HepG2 (cell line): Measurements from ENCODE around the gene GATAD2B. TPM values are rescaled to one million over a fixed set of nuclear protein-coding genes. Genes with fewer than 3 reads are reported as not detected.

Experiments used
- ARID2 ChIP-seq: sonication (generic); formaldehyde crosslinking; IDR thresholded peaks from 2 replicates; pipeline ENCODE4 v1.8.1; 2022; ENCODE audit warnings: mild to moderate bottlenecking, missing genetic modification reagents, borderline replicate concordance
- DRAP1 ChIP-seq: IDR thresholded peaks from 2 replicates; pipeline ENCODE4 v1.6.1; 2016; ENCODE audit warnings: missing genetic modification reagents, missing compliant biosample characterization
- JUND ChIP-seq: sonication (generic); formaldehyde crosslinking; IDR thresholded peaks from 2 replicates; pipeline ENCODE4 v1.8.0; 2022; ENCODE audit warnings: mild to moderate bottlenecking, missing genetic modification reagents
- ZBTB38 ChIP-seq: sonication (generic); formaldehyde crosslinking; IDR thresholded peaks from 2 replicates; pipeline ENCODE4 v1.5.1; 2020; ENCODE audit warnings: mild to moderate bottlenecking, missing genetic modification reagents
- ZFP41 ChIP-seq: sonication (generic); formaldehyde crosslinking; IDR thresholded peaks from 2 replicates; pipeline ENCODE4 v1.4.0; 2020; ENCODE audit warnings: mild to moderate bottlenecking, missing genetic modification reagents, borderline replicate concordance
- ZNF10 ChIP-seq: sonication (generic); formaldehyde crosslinking; IDR thresholded peaks from 2 replicates; pipeline ENCODE4 v1.4.0; 2020; ENCODE audit warnings: mild to moderate bottlenecking, low read depth, missing genetic modification reagents, borderline replicate concordance
- polyA plus RNA-seq, 8 experiments: library from polyadenylated mRNA; depleted of rRNA in 3 of 8; stranded (reverse) in 7 of 8; unstranded in 1 of 8; fragments of >200 nt; fragmentation: Illumina TruSeq in 4 of 8; extraction: Trizol in 4 of 8; gene quantifications; 2 replicates each; pipeline versions ENCODE4 v1.2.1 to v1.2.3, GENCODE V29; 2011 to 2016; ENCODE audit warnings: low read depth in 4 of 8, missing spikeins in 1 of 8, mixed read lengths in 1 of 8; ENCODE audit not compliant: insufficient read depth in 1 of 8
- total RNA-seq, 5 experiments: library from RNA; depleted of rRNA; stranded (reverse); fragments of >200 nt; fragmentation: Illumina TruSeq; extraction: Trizol; gene quantifications; 2 replicates each; pipeline ENCODE4 v1.2.3, GENCODE V29; 2016; ENCODE audit warnings: low read depth in 1 of 5
- TF ChIP-seq, protein P1 (sequence below): sonication (generic); formaldehyde crosslinking; IDR thresholded peaks from 2 replicates; pipeline ENCODE4 v1.4.0; 2020; ENCODE audit warnings: missing genetic modification reagents, borderline replicate concordance
- TF ChIP-seq, protein P2 (sequence below): sonication (generic); formaldehyde crosslinking; IDR thresholded peaks from 2 replicates; pipeline ENCODE4 v1.4.0; 2020; ENCODE audit warnings: mild to moderate bottlenecking, missing genetic modification reagents
- TF ChIP-seq, protein P3 (sequence below): sonication (generic); formaldehyde crosslinking; IDR thresholded peaks from 2 replicates; pipeline ENCODE4 v1.4.0; 2020; ENCODE audit warnings: low read depth, missing genetic modification reagents

GATAD2B gene
- total and polyA plus RNA-seq, 2 of the 13 experiments (the other 11 are each of a cell fraction or from before 2014, with no cell fraction given): 3.2 to 5.2 TPM

DNA sequence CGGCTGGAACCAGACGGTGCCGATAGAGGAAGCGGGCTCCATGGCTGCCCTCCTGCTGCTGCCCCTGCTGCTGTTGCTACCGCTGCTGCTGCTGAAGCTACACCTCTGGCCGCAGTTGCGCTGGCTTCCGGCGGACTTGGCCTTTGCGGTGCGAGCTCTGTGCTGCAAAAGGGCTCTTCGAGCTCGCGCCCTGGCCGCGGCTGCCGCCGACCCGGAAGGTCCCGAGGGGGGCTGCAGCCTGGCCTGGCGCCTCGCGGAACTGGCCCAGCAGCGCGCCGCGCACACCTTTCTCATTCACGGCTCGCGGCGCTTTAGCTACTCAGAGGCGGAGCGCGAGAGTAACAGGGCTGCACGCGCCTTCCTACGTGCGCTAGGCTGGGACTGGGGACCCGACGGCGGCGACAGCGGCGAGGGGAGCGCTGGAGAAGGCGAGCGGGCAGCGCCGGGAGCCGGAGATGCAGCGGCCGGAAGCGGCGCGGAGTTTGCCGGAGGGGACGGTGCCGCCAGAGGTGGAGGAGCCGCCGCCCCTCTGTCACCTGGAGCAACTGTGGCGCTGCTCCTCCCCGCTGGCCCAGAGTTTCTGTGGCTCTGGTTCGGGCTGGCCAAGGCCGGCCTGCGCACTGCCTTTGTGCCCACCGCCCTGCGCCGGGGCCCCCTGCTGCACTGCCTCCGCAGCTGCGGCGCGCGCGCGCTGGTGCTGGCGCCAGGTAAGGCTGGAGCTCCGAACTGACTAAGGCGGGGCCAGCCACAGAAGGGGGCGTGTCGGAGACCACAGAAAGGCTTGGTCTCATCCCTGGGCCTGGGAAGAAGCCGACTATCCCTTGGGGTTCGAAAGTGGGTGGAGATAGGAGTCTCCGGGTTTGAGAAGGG, 147.1 kb downstream of the GATAD2B start (continued):
- TF ChIP-seq, protein P1, sequence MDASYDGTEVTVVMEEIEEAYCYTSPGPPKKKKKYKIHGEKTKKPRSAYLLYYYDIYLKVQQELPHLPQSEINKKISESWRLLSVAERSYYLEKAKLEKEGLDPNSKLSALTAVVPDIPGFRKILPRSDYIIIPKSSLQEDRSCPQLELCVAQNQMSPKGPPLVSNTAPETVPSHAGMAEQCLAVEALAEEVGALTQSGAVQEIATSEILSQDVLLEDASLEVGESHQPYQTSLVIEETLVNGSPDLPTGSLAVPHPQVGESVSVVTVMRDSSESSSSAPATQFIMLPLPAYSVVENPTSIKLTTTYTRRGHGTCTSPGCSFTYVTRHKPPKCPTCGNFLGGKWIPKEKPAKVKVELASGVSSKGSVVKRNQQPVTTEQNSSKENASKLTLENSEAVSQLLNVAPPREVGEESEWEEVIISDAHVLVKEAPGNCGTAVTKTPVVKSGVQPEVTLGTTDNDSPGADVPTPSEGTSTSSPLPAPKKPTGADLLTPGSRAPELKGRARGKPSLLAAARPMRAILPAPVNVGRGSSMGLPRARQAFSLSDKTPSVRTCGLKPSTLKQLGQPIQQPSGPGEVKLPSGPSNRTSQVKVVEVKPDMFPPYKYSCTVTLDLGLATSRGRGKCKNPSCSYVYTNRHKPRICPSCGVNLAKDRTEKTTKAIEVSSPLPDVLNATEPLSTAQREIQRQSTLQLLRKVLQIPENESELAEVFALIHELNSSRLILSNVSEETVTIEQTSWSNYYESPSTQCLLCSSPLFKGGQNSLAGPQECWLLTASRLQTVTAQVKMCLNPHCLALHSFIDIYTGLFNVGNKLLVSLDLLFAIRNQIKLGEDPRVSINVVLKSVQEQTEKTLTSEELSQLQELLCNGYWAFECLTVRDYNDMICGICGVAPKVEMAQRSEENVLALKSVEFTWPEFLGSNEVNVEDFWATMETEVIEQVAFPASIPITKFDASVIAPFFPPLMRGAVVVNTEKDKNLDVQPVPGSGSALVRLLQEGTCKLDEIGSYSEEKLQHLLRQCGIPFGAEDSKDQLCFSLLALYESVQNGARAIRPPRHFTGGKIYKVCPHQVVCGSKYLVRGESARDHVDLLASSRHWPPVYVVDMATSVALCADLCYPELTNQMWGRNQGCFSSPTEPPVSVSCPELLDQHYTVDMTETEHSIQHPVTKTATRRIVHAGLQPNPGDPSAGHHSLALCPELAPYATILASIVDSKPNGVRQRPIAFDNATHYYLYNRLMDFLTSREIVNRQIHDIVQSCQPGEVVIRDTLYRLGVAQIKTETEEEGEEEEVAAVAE (CRISPR knock-in tag): no peak
- TF ChIP-seq ZBTB38 (CRISPR knock-in tag): 0 out of 2 replicates have a peak, but pooled peaks have one; percentile 58
- no peak for TF ChIP-seq ZNF10 (CRISPR knock-in tag)
- TF ChIP-seq JUND: peak; percentile 44; the same call in 1 of the 2 replicates
- TF ChIP-seq ZFP41: no peak
- TF ChIP-seq ARID2 (CRISPR knock-in tag): no peak
- peak; percentile 4; the same call in 1 of the 2 replicates for TF ChIP-seq DRAP1 (CRISPR knock-in tag)
- TF ChIP-seq, protein P2, sequence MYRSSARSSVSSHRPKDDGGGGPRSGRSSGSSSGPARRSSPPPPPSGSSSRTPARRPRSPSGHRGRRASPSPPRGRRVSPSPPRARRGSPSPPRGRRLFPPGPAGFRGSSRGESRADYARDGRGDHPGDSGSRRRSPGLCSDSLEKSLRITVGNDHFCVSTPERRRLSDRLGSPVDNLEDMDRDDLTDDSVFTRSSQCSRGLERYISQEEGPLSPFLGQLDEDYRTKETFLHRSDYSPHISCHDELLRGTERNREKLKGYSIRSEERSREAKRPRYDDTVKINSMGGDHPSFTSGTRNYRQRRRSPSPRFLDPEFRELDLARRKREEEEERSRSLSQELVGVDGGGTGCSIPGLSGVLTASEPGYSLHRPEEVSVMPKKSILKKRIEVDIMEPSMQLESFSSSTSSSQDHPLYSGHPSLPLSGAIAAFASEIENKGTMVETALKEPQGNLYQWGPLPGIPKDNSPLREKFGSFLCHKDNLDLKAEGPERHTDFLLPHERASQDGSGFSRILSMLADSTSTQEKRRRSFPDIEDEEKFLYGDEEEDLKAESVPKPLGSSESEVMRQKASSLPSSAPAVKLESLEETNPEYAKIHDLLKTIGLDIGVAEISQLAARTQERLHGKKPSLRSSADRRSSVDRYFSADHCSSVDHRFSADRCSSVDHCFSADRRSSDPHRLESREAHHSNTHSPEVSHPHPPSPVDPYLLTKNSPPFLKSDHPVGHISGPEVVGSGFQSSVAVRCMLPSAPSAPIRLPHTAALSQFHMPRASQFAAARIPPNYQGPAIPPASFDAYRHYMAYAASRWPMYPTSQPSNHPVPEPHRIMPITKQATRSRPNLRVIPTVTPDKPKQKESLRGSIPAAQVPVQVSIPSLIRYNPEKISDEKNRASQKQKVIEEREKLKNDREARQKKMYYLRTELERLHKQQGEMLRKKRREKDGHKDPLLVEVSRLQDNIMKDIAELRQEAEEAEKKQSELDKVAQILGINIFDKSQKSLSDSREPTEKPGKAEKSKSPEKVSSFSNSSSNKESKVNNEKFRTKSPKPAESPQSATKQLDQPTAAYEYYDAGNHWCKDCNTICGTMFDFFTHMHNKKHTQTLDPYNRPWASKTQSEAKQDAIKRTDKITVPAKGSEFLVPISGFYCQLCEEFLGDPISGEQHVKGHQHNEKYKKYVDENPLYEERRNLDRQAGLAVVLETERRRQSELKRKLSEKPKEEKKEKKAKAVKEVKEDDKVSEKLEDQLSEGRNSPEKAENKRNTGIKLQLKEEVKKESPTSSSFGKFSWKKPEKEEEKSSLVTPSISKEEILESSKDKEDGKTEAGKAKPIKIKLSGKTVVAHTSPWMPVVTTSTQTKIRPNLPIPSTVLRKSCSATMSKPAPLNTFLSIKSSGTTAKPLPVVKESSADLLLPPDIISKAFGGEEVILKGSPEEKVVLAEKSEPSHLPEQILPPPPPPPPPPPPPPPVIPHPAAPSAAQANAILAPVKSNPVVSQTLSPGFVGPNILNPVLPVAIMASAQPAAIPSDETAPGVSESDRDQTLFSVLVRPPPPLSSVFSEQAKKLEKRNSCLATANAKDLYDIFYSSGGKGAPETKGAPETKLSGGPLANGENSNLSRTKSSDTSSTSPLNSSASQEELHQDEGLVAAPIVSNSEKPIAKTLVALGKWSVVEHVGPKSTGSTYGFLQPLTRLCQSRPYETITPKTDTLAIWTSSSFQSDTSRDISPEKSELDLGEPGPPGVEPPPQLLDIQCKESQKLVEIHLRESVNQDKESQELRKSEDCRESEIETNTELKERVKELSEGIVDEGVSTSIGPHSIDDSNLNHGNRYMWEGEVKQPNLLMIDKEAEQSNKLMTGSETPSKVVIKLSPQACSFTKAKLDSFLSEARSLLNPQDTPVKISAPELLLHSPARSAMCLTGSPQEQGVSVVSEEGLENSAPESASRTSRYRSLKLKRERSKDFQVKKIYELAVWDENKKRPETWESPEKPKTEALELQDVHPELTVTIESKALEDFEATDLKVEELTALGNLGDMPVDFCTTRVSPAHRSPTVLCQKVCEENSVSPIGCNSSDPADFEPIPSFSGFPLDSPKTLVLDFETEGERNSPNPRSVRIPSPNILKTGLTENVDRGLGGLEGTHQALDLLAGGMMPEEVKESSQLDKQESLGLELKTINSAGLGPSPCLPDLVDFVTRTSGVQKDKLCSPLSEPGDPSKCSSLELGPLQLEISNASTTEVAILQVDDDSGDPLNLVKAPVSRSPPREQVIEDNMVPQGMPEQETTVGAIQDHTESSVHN (CRISPR knock-in tag): no peak
- TF ChIP-seq, protein P3, sequence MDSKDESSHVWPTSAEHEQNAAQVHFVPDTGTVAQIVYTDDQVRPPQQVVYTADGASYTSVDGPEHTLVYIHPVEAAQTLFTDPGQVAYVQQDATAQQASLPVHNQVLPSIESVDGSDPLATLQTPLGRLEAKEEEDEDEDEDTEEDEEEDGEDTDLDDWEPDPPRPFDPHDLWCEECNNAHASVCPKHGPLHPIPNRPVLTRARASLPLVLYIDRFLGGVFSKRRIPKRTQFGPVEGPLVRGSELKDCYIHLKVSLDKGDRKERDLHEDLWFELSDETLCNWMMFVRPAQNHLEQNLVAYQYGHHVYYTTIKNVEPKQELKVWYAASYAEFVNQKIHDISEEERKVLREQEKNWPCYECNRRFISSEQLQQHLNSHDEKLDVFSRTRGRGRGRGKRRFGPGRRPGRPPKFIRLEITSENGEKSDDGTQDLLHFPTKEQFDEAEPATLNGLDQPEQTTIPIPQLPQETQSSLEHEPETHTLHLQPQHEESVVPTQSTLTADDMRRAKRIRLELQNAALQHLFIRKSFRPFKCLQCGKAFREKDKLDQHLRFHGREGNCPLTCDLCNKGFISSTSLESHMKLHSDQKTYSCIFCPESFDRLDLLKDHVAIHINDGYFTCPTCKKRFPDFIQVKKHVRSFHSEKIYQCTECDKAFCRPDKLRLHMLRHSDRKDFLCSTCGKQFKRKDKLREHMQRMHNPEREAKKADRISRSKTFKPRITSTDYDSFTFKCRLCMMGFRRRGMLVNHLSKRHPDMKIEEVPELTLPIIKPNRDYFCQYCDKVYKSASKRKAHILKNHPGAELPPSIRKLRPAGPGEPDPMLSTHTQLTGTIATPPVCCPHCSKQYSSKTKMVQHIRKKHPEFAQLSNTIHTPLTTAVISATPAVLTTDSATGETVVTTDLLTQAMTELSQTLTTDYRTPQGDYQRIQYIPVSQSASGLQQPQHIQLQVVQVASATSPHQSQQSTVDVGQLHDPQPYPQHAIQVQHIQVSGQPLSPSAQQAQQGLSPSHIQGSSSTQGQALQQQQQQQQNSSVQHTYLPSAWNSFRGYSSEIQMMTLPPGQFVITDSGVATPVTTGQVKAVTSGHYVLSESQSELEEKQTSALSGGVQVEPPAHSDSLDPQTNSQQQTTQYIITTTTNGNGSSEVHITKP (CRISPR knock-in tag): no peak
